Astrocyte of the cerebellum (primary cell): Measurements from ENCODE around the gene PNLIPRP3.

Source experiments
- DNase-seq: peaks from one replicate; pipeline ENCODE4 v3.0.0-alpha.2; 2011; ENCODE audit warnings: low read depth
- H3K4me3 ChIP-seq: 2 replicates; pipeline ENCODE4 v1.5.1; 2011; ENCODE audit warnings: mild to moderate bottlenecking, low read depth, low read length, moderate library complexity
- CTCF ChIP-seq: IDR thresholded peaks from 2 replicates; pipeline ENCODE4 v1.5.1; 2012; ENCODE audit warnings: low read length, low read depth, moderate library complexity, mild to moderate bottlenecking; ENCODE audit errors: missing control alignments
- in situ Hi-C: cut with HindIII; loops from 2 replicates; pipeline ENCODE4 v1.10.0; 2017; ENCODE audit warnings: low sequenced_read_pairs

PNLIPRP3 gene

GRCh38 chr10:116489460-116489859 lies 61.8 kb downstream of the PNLIPRP3 start:
- no peak overlapping the region for H3K4me3 ChIP-seq
- in situ Hi-C loops: no loop called here
- no peak for DNase-seq
- no peak for TF ChIP-seq CTCF

- in situ Hi-C loops: no loop called here
- no peak overlapping the region for H3K4me3 ChIP-seq
- TF ChIP-seq CTCF: peak; percentile 53
- no peak for DNase-seq
Measured at GRCh38 chr10:116490028-116490662, 62.5 kb downstream of the PNLIPRP3 start.

GRCh38 chr10:116504786-116505185 lies 77.1 kb downstream of the PNLIPRP3 start:
- no peak overlapping the region for H3K4me3 ChIP-seq
- TF ChIP-seq CTCF: no peak
- DNase-seq: no peak
- in situ Hi-C loops: no loop called here

- H3K4me3 ChIP-seq: no peak overlapping the region
- DNase-seq: no peak
- no peak for TF ChIP-seq CTCF
- in situ Hi-C loops: no loop called here
Measured at GRCh38 chr10:116510565-116510964, 82.9 kb downstream of the PNLIPRP3 start.

GRCh38 chr10:116511365-116511764 lies 83.7 kb downstream of the PNLIPRP3 start:
- TF ChIP-seq CTCF: no peak
- no peak overlapping the region for H3K4me3 ChIP-seq
- in situ Hi-C loops: no loop called here

GRCh38 chr10:116521424-116522290 lies 94.0 kb downstream of the PNLIPRP3 start:
- peak; percentile 8 for DNase-seq
- no peak overlapping the region for H3K4me3 ChIP-seq
- in situ Hi-C loops: no loop called here
- peak; percentile 82 for TF ChIP-seq CTCF

More at GRCh38 chr10:116511365-116511764, 83.7 kb downstream of the PNLIPRP3 start:
- DNase-seq: no peak
